ENCODE measurements around the gene MAMDC2.

MAMDC2 gene

GRCh38 chr9:70112981-70113380 is 69.3 kb downstream of the MAMDC2 start:
- no peak overlapping the region for H3K4me3 ChIP-seq (replicated peaks in 1 of 2; ENCODE audit: low read depth in 2 of 2, low read length in 2 of 2)
- DNase-seq (ENCODE audit: low read depth in 2 of 2) = no peak
- no peak for TF ChIP-seq CTCF (IDR thresholded peaks at IDR 0.05; ENCODE audit: low read depth, low read length)

- no peak overlapping the region for H3K4me3 ChIP-seq (replicated peaks in 1 of 2; ENCODE audit: low read depth in 2 of 2, low read length in 2 of 2)
- peak; percentile 77 to 84 for DNase-seq (ENCODE audit: low read depth in 2 of 2)
- peak; percentile 90 for TF ChIP-seq CTCF (IDR thresholded peaks at IDR 0.05; ENCODE audit: low read depth, low read length)
These were observed 69.9 kb downstream of the MAMDC2 start for GRCh38 chr9:70113403-70114022.

DNA sequence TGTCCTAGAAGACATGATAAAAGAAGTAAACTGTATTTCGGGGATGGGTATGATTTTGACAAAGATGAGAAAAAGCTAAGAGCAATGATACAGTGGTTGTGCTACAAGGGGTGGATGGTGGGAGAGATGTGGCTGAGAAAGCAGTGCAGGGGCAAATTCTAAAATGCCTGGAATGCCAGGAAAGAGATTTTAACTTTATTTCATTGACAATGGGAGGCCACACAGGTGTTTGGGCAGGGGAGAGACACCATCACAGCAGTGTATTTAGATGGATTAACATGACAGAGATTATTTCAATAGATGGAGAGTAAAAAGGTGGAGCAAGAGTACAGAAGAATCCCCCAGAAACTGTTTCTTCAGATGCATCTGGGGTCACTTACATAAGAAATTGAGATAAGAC is 71.2 kb downstream of the MAMDC2 start:
- TF ChIP-seq CTCF (IDR thresholded peaks at IDR 0.05; ENCODE audit: low read depth, low read length) = no peak
- no peak for DNase-seq (ENCODE audit: low read depth in 2 of 2)
- H3K4me3 ChIP-seq (replicated peaks in 1 of 2; ENCODE audit: low read depth in 2 of 2, low read length in 2 of 2) = no peak overlapping the region

GRCh38 chr9:70117835-70118319 is 74.2 kb downstream of the MAMDC2 start:
- TF ChIP-seq CTCF (IDR thresholded peaks at IDR 0.05; ENCODE audit: low read depth, low read length) = no peak
- H3K4me3 ChIP-seq (replicated peaks in 1 of 2; ENCODE audit: low read depth in 2 of 2, low read length in 2 of 2) = no peak overlapping the region
- peak; percentile 63 to 75 for DNase-seq (ENCODE audit: low read depth in 2 of 2)

- DNase-seq (ENCODE audit: low read depth in 2 of 2) = no peak
- no peak overlapping the region for H3K4me3 ChIP-seq (replicated peaks in 1 of 2; ENCODE audit: low read depth in 2 of 2, low read length in 2 of 2)
These were observed 76.1 kb downstream of the MAMDC2 start for GRCh38 chr9:70119786-70120185.

GRCh38 chr9:70120834-70121510 is 77.3 kb downstream of the MAMDC2 start:
- DNase-seq (ENCODE audit: low read depth in 2 of 2) = peak; percentile 89 to 97
- peak; percentile 31 for TF ChIP-seq CTCF (IDR thresholded peaks at IDR 0.05; ENCODE audit: low read depth, low read length)
- no peak overlapping the region for H3K4me3 ChIP-seq (replicated peaks in 1 of 2; ENCODE audit: low read depth in 2 of 2, low read length in 2 of 2)

More at GRCh38 chr9:70119786-70120185, 76.1 kb downstream of the MAMDC2 start:
- no peak for TF ChIP-seq CTCF (IDR thresholded peaks at IDR 0.05; ENCODE audit: low read depth, low read length)
